GM12878 (cell line): ENCODE results near the gene SPINT4.

Experiments
- ATF2 ChIP-seq: IDR thresholded peaks from 2 replicates; pipeline ENCODE4 v1.6.1; 2012; ENCODE audit warnings: low read length, inconsistent platforms
- BHLHE40 ChIP-seq, 2 experiments: fragments of 450-650 bp in 1 of 2; IDR thresholded peaks; 2 replicates each; pipeline ENCODE4 v1.6.1; 2011 to 2017; ENCODE audit warnings: low read depth in 2 of 2, borderline replicate concordance in 1 of 2, improper control_type of control experiment in 1 of 2, low read length in 1 of 2, mild to moderate bottlenecking in 1 of 2
- CTCF ChIP-seq, 3 experiments: IDR thresholded peaks in 2 of 3; conservative IDR thresholded peaks in 1 of 3; 2 replicates each; pipeline ENCODE4 v1.5.1; 2011; ENCODE audit warnings: low read depth in 3 of 3, low read length in 3 of 3, mild to moderate bottlenecking in 3 of 3, control low read depth in 2 of 3, moderate library complexity in 2 of 3, inconsistent platforms in 1 of 3, mixed read lengths in 1 of 3; ENCODE audit not compliant: control insufficient read depth in 2 of 3, insufficient read depth in 1 of 3; ENCODE audit errors: extremely low read depth in 1 of 3
- HCFC1 ChIP-seq: fragments of 150-350 bp; IDR thresholded peaks from 2 replicates; pipeline ENCODE4 v1.6.1; 2014; ENCODE audit warnings: low read length
- JUND ChIP-seq: IDR thresholded peaks from 2 replicates; pipeline ENCODE4 v1.6.1; 2012; ENCODE audit warnings: low read depth, mild to moderate bottlenecking, low read length, improper control_type of control experiment, moderate library complexity
- KLF5 ChIP-seq: fragments of 450-650 bp; IDR thresholded peaks from 2 replicates; pipeline ENCODE4 v1.6.1; 2014; ENCODE audit warnings: mild to moderate bottlenecking; ENCODE audit not compliant: partially characterized antibody
- MAX ChIP-seq: IDR thresholded peaks from 2 replicates; pipeline ENCODE4 v1.6.1; 2012; ENCODE audit warnings: low read depth, low read length, improper control_type of control experiment
- POLR2A ChIP-seq: IDR thresholded peaks from 2 replicates; pipeline ENCODE4 v1.6.1; 2011; ENCODE audit warnings: low read depth, mild to moderate bottlenecking, low read length
- POLR2AphosphoS5 ChIP-seq: IDR thresholded peaks from 2 replicates; pipeline ENCODE4 v1.6.1; 2011; ENCODE audit warnings: mild to moderate bottlenecking, low read length, inconsistent platforms
- REST ChIP-seq: IDR thresholded peaks from 2 replicates; pipeline ENCODE4 v1.6.1; 2012; ENCODE audit warnings: mild to moderate bottlenecking, low read depth, low read length
- TAF1 ChIP-seq: IDR thresholded peaks from 2 replicates; pipeline ENCODE4 v1.6.1; 2011; ENCODE audit warnings: mild to moderate bottlenecking, low read depth, low read length, borderline replicate concordance
- USF2 ChIP-seq: IDR thresholded peaks from 2 replicates; pipeline ENCODE4 v1.6.1; 2011; ENCODE audit warnings: low read depth, low read length, improper control_type of control experiment, borderline replicate concordance
- YY1 ChIP-seq: IDR thresholded peaks from 2 replicates; pipeline ENCODE4 v1.6.1; 2011; ENCODE audit warnings: low read depth, mild to moderate bottlenecking, low read length
- ZBTB40 ChIP-seq: fragments of 450-650 bp; IDR thresholded peaks from 2 replicates; pipeline ENCODE4 v1.6.1; 2016; ENCODE audit warnings: mild to moderate bottlenecking, moderate library complexity, borderline replicate concordance

GRCh38 chr20:45679650-45680049 is 42.5 kb upstream of the SPINT4 start:
- no peak for TF ChIP-seq JUND
- no peak for TF ChIP-seq TAF1
- no peak for TF ChIP-seq REST
- TF ChIP-seq USF2, result no peak
- TF ChIP-seq HCFC1, result no peak
- no peak for TF ChIP-seq POLR2A
- TF ChIP-seq CTCF (IDR thresholded peaks at IDR 0.05 in 2 of 3, conservative IDR thresholded peaks at IDR 0.05 in 1 of 3; ENCODE audit: control insufficient read depth in 2 of 3, extremely low read depth in 1 of 3, insufficient read depth in 1 of 3, low read depth in 3 of 3, low read length in 3 of 3), result no peak
- TF ChIP-seq KLF5, result no peak
- TF ChIP-seq POLR2AphosphoS5, result no peak
- no peak for TF ChIP-seq ATF2
- TF ChIP-seq BHLHE40 (IDR thresholded peaks at IDR 0.05; ENCODE audit: borderline replicate concordance in 1 of 2, low read depth in 2 of 2, low read length in 1 of 2), result no peak
- TF ChIP-seq ZBTB40, result no peak
- TF ChIP-seq YY1, result no peak
- TF ChIP-seq MAX, result no peak
